OCI-LY1 (cell line): ENCODE measurements around the gene RPTN.

ENCODE experiments used
- CTCF ChIP-seq: fragments of 200-600 bp; sonication (generic), shearing (Covaris generic); IDR thresholded peaks from 2 replicates; pipeline ENCODE4 v1.5.1; 2017; ENCODE audit warnings: mild to moderate bottlenecking, antibody characterized with exemption, low read length, moderate library complexity, mixed read lengths
- EZH2 ChIP-seq: fragments of 200-600 bp; sonication (generic), shearing (Covaris generic); IDR thresholded peaks from 2 replicates; pipeline ENCODE4 v1.8.0; 2017; ENCODE audit warnings: borderline replicate concordance, mixed run types, mild to moderate bottlenecking, antibody characterized with exemption, low read length, moderate library complexity, mixed read lengths

GRCh38 chr1:152110365-152110859 lies 48.6 kb downstream of the RPTN start:
- TF ChIP-seq CTCF (no peak), EZH2 (no peak)
